HEK293 (cell line): ENCODE measurements around the gene SYNE2.

Source experiments
- CTCF ChIA-PET: fragments of 350-600 bp; formaldehyde crosslinking; extraction: SDS; loops from one replicate; lab custom pipeline; 2021; ENCODE audit warnings: antibody characterized with exemption; lab: Yijun Ruan, JAX
- POLR2A ChIA-PET: fragments of 300-600 bp; formaldehyde crosslinking; extraction: SDS; loops from one replicate; lab custom pipeline; 2020; ENCODE audit warnings: antibody characterized with exemption, inconsistent platforms; lab: Yijun Ruan, JAX
- H3K27ac ChIP-seq: fragments of 200-500 bp; sonication (Bioruptor generic); 2 replicates; pipeline ENCODE4 v1.5.1; 2014; ENCODE audit warnings: low read depth, low read length, control low read depth, inconsistent platforms; ENCODE audit errors: extremely low read depth
- H3K36me3 ChIP-seq, 2 experiments: fragments of 200-500 bp in 1 of 2; sonication (Bioruptor generic) in 1 of 2; 1 replicate in 1 of 2; 2 replicates in 1 of 2; pipeline ENCODE4 v1.5.1; 2014 to 2017; ENCODE audit warnings: inconsistent platforms in 2 of 2, low read length in 2 of 2; ENCODE audit not compliant: control insufficient read depth in 2 of 2, insufficient read depth in 1 of 2
- H3K4me1 ChIP-seq: fragments of 200-500 bp; sonication (Bioruptor generic); 2 replicates; pipeline ENCODE4 v1.5.1; 2014; ENCODE audit warnings: mild to moderate bottlenecking, low read length, inconsistent platforms; ENCODE audit not compliant: control insufficient read depth, insufficient read depth
- H3K4me3 ChIP-seq: 2 replicates; pipeline ENCODE4 v1.5.1; 2011; ENCODE audit warnings: low read depth, mild to moderate bottlenecking, control low read depth, low read length, moderate library complexity
- H3K9me3 ChIP-seq: fragments of 200-500 bp; sonication (Bioruptor generic); 2 replicates; pipeline ENCODE4 v1.5.1; 2014; ENCODE audit warnings: low read depth, low read length, inconsistent platforms; ENCODE audit not compliant: control insufficient read depth, insufficient read depth
- GLI4 ChIP-seq: fragments of 450-650 bp; formaldehyde crosslinking; IDR thresholded peaks from 2 replicates; pipeline ENCODE4 v1.5.1; 2016; ENCODE audit warnings: missing biosample characterization, missing genetic modification characterization
- HOXA7 ChIP-seq: sonication (generic); formaldehyde crosslinking; IDR thresholded peaks from 2 replicates; pipeline ENCODE4 v1.8.1; 2022; ENCODE audit warnings: missing genetic modification reagents, borderline replicate concordance
- PRDM1 ChIP-seq: fragments of 450-650 bp; formaldehyde crosslinking; IDR thresholded peaks from 2 replicates; pipeline ENCODE4; 2016; ENCODE audit warnings: missing biosample characterization, missing genetic modification characterization
- ZBTB48 ChIP-seq: fragments of 450-650 bp; formaldehyde crosslinking; IDR thresholded peaks from 2 replicates; pipeline ENCODE4 v1.5.1; 2016; ENCODE audit warnings: missing biosample characterization, missing genetic modification characterization
- ZBTB8A ChIP-seq: fragments of 450-650 bp; formaldehyde crosslinking; IDR thresholded peaks from 2 replicates; pipeline ENCODE4 v1.5.1; 2016; ENCODE audit warnings: missing biosample characterization, missing genetic modification characterization
- ZNF202 ChIP-seq: fragments of 450-650 bp; formaldehyde crosslinking; IDR thresholded peaks from 2 replicates; pipeline ENCODE4 v1.5.1; 2016; ENCODE audit warnings: missing biosample characterization, missing genetic modification characterization, borderline replicate concordance
- ZNF221 ChIP-seq: fragments of 450-650 bp; formaldehyde crosslinking; IDR thresholded peaks from 2 replicates; pipeline ENCODE4 v1.5.1; 2017; ENCODE audit warnings: missing biosample characterization, missing genetic modification characterization, borderline replicate concordance
- ZNF239 ChIP-seq: fragments of 450-650 bp; formaldehyde crosslinking; IDR thresholded peaks from 2 replicates; pipeline ENCODE4 v1.5.1; 2016; ENCODE audit warnings: missing biosample characterization, missing genetic modification characterization
- ZNF24 ChIP-seq: fragments of 450-650 bp; formaldehyde crosslinking; IDR thresholded peaks from 2 replicates; pipeline ENCODE4 v1.5.1; 2016; ENCODE audit warnings: missing biosample characterization, missing genetic modification characterization
- ZNF266 ChIP-seq: fragments of 450-650 bp; formaldehyde crosslinking; IDR thresholded peaks from 2 replicates; pipeline ENCODE4 v1.5.1; 2016; ENCODE audit warnings: missing biosample characterization, missing genetic modification characterization, low read depth
- ZNF302 ChIP-seq: fragments of 450-650 bp; formaldehyde crosslinking; IDR thresholded peaks from 2 replicates; pipeline ENCODE4 v1.5.1; 2016; ENCODE audit warnings: missing biosample characterization, missing genetic modification characterization, low read depth
- ZNF324 ChIP-seq: fragments of 450-650 bp; formaldehyde crosslinking; IDR thresholded peaks from 2 replicates; pipeline ENCODE4 v1.5.1; 2016; ENCODE audit warnings: missing biosample characterization, missing genetic modification characterization
- ZNF335 ChIP-seq: fragments of 450-650 bp; formaldehyde crosslinking; conservative IDR thresholded peaks from 2 replicates; pipeline ENCODE4 v1.5.1; 2016; ENCODE audit warnings: missing biosample characterization, missing genetic modification characterization
- ZNF514 ChIP-seq: fragments of 450-650 bp; formaldehyde crosslinking; IDR thresholded peaks from 2 replicates; pipeline ENCODE4 v1.5.1; 2016; ENCODE audit warnings: missing biosample characterization, missing genetic modification characterization
- ZNF530 ChIP-seq: fragments of 450-650 bp; formaldehyde crosslinking; IDR thresholded peaks from 2 replicates; pipeline ENCODE4 v1.5.1; 2016; ENCODE audit warnings: low read depth, missing biosample characterization, missing genetic modification characterization
- ZNF558 ChIP-seq: fragments of 450-650 bp; formaldehyde crosslinking; IDR thresholded peaks from 2 replicates; pipeline ENCODE4 v1.5.1; 2016; ENCODE audit warnings: missing biosample characterization, missing genetic modification characterization
- ZNF664 ChIP-seq: fragments of 450-650 bp; formaldehyde crosslinking; IDR thresholded peaks from 2 replicates; pipeline ENCODE4 v1.5.1; 2016; ENCODE audit warnings: missing biosample characterization, missing genetic modification characterization
- ZNF707 ChIP-seq: fragments of 450-650 bp; formaldehyde crosslinking; IDR thresholded peaks from 2 replicates; pipeline ENCODE4 v1.5.1; 2016; ENCODE audit warnings: missing biosample characterization, missing genetic modification characterization
- ZNF785 ChIP-seq: fragments of 450-650 bp; formaldehyde crosslinking; IDR thresholded peaks from 2 replicates; pipeline ENCODE4 v1.5.1; 2016; ENCODE audit warnings: missing biosample characterization, missing genetic modification characterization
- ZSCAN30 ChIP-seq: fragments of 450-650 bp; IDR thresholded peaks from 2 replicates; pipeline ENCODE4 v1.5.1; 2018; ENCODE audit warnings: missing biosample characterization, mild to moderate bottlenecking, missing genetic modification characterization, moderate library complexity
- TF ChIP-seq, protein P1 (sequence below): fragments of 450-650 bp; formaldehyde crosslinking; IDR thresholded peaks from 2 replicates; pipeline ENCODE4 v1.5.1; 2017; ENCODE audit warnings: missing biosample characterization, missing genetic modification characterization
- TF ChIP-seq, protein P2 (sequence below): fragments of 450-650 bp; formaldehyde crosslinking; IDR thresholded peaks from 2 replicates; pipeline ENCODE4 v1.5.1; 2017; ENCODE audit warnings: missing biosample characterization, missing genetic modification characterization
- TF ChIP-seq, protein P3 (sequence below): fragments of 450-650 bp; formaldehyde crosslinking; IDR thresholded peaks from 2 replicates; pipeline ENCODE4 v1.5.1; 2016; ENCODE audit warnings: missing biosample characterization, missing genetic modification characterization
- TF ChIP-seq, protein P4 (sequence below): IDR thresholded peaks from 2 replicates; pipeline ENCODE4 v1.6.1; 2011; ENCODE audit warnings: mild to moderate bottlenecking, low read depth, low read length, borderline replicate concordance

SYNE2 gene

DNA sequence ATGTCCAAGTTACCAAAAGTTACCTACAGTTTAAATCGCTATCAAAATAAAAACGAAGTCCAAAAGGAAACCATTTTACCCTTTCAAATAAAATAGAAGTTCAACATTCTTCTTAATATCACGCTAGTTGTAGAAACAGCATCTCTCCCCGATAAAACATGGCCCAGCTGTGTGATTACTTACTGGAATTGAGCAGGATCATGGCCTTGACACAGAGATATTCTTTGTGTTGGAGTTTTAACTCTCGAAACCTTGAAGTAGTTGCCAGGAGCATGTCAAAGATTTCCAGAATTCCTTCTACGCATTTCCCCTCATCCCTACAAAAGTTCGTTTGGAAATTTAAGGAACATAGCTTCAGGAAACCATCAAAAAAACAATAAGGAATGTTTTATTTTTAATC, 396.6 kb downstream of the SYNE2 start:
- H3K9me3 ChIP-seq, result no peaks in the 10 kb centered on the region
- ChIA-PET POLR2A (no interaction called here), CTCF (interaction anchor here (0.6 kb wide), 1 partner anchor 1007 kb away, joined by 4 read pairs; no protein-coding TSS in a partner anchor)
- H3K4me3 ChIP-seq, result no peak overlapping the region
- H3K4me1 ChIP-seq, result 0 out of 2 replicates have a peak, but pooled peaks cover 4% of the 10 kb centered on the region
- no peaks in the 10 kb centered on the region for H3K36me3 ChIP-seq
- no peak overlapping the region for H3K27ac ChIP-seq
- TF ChIP-seq, protein P1, sequence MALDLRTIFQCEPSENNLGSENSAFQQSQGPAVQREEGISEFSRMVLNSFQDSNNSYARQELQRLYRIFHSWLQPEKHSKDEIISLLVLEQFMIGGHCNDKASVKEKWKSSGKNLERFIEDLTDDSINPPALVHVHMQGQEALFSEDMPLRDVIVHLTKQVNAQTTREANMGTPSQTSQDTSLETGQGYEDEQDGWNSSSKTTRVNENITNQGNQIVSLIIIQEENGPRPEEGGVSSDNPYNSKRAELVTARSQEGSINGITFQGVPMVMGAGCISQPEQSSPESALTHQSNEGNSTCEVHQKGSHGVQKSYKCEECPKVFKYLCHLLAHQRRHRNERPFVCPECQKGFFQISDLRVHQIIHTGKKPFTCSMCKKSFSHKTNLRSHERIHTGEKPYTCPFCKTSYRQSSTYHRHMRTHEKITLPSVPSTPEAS (tag by site-specific recombination), result no peak
- no peak for TF ChIP-seq ZBTB8A (tag by site-specific recombination)
- TF ChIP-seq ZNF514 (tag by site-specific recombination), result no peak
- TF ChIP-seq, protein P2, sequence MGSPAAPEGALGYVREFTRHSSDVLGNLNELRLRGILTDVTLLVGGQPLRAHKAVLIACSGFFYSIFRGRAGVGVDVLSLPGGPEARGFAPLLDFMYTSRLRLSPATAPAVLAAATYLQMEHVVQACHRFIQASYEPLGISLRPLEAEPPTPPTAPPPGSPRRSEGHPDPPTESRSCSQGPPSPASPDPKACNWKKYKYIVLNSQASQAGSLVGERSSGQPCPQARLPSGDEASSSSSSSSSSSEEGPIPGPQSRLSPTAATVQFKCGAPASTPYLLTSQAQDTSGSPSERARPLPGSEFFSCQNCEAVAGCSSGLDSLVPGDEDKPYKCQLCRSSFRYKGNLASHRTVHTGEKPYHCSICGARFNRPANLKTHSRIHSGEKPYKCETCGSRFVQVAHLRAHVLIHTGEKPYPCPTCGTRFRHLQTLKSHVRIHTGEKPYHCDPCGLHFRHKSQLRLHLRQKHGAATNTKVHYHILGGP (tag by site-specific recombination), result no peak
- no peak for TF ChIP-seq ZNF324 (tag by site-specific recombination)
- TF ChIP-seq, all 188 proteins: peak for 0

DNA sequence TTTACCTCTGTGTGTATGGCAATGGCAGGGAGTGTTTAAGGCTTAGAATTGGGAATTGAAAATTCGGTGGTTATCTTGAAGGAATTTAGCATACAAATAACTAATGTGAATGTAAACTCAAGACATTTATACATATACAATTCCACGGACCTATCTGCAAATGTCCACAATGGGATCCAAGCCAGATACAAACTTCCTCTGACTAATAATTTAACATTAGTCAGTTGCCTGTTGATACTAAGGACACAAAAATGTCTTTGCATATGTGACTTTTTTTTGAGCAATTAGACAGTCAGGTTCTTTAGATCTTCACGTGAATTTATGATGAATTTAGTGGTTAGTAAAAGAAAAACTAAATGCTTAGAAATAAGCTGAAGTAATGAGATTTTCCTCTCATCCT, 400.9 kb downstream of the SYNE2 start:
- Histone ChIP-seq H3K9me3 (no peaks in the 10 kb centered on the region), H3K4me3 (no peak overlapping the region), H3K27ac (no peak overlapping the region), H3K4me1 (0 out of 2 replicates have a peak, but pooled peaks cover 4% of the 10 kb centered on the region), H3K36me3 (no peaks in the 10 kb centered on the region)
- TF ChIP-seq PRDM1 (tag by site-specific recombination) (no peak), ZNF202 (tag by site-specific recombination) (no peak), ZNF335 (tag by site-specific recombination) (no peak), ZNF221 (tag by site-specific recombination) (no peak), ZSCAN30 (no peak)
- POLR2A ChIA-PET, result no interaction called here
- CTCF ChIA-PET, result interaction anchor here (0.7 kb wide), 1 partner anchor 16 kb away, joined by 4 read pairs; no protein-coding TSS in a partner anchor

DNA sequence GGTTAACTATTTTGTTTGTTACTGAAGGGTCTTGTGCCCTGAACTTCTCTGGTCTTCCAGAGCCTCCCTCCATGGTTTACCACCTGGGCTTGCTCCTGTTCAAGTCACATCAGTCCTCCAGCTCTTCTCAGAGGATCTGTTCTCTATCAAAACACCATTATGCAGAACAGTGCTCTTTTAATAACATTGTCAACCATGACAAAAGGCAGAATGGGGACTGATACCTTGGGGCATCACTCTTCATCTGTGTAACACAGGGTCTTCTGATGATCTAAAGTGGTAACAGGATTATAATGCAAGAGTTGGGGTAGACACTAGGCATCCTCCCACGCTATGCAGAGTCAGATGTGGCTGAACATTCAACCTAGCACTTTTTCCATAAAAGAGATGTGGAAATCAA, 403.0 kb downstream of the SYNE2 start:
- ChIA-PET CTCF (no interaction called here), POLR2A (no interaction called here)
- no peaks in the 10 kb centered on the region for H3K9me3 ChIP-seq
- H3K36me3 ChIP-seq, result no peaks in the 10 kb centered on the region
- H3K27ac ChIP-seq, result no peak overlapping the region
- TF ChIP-seq HOXA7 (CRISPR knock-in tag) (no peak), ZNF530 (no peak), ZSCAN30 (no peak), ZNF558 (tag by site-specific recombination) (no peak), ZNF239 (tag by site-specific recombination) (no peak), ZNF664 (no peak), ZBTB48 (no peak), ZNF24 (tag by site-specific recombination) (no peak), ZNF707 (no peak), ZNF266 (tag by site-specific recombination) (no peak), ZNF785 (tag by site-specific recombination) (no peak), ZNF302 (tag by site-specific recombination) (no peak), GLI4 (tag by site-specific recombination) (no peak)
- TF ChIP-seq, protein P3, sequence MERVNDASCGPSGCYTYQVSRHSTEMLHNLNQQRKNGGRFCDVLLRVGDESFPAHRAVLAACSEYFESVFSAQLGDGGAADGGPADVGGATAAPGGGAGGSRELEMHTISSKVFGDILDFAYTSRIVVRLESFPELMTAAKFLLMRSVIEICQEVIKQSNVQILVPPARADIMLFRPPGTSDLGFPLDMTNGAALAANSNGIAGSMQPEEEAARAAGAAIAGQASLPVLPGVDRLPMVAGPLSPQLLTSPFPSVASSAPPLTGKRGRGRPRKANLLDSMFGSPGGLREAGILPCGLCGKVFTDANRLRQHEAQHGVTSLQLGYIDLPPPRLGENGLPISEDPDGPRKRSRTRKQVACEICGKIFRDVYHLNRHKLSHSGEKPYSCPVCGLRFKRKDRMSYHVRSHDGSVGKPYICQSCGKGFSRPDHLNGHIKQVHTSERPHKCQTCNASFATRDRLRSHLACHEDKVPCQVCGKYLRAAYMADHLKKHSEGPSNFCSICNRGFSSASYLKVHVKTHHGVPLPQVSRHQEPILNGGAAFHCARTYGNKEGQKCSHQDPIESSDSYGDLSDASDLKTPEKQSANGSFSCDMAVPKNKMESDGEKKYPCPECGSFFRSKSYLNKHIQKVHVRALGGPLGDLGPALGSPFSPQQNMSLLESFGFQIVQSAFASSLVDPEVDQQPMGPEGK, result no peak
- TF ChIP-seq, protein P4, sequence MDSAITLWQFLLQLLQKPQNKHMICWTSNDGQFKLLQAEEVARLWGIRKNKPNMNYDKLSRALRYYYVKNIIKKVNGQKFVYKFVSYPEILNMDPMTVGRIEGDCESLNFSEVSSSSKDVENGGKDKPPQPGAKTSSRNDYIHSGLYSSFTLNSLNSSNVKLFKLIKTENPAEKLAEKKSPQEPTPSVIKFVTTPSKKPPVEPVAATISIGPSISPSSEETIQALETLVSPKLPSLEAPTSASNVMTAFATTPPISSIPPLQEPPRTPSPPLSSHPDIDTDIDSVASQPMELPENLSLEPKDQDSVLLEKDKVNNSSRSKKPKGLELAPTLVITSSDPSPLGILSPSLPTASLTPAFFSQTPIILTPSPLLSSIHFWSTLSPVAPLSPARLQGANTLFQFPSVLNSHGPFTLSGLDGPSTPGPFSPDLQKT, result no peak
- TF ChIP-seq, protein P1 (tag by site-specific recombination), result no peak
- no peaks in the 10 kb centered on the region for H3K4me1 ChIP-seq
- H3K4me3 ChIP-seq, result no peak overlapping the region
